Adrenal gland (tissue), 5 donors: ENCODE measurements around the gene SFRP5.

Experiments
- POLR2A ChIP-seq, 2 donors: fragments of 450-650 bp; IDR thresholded peaks; one replicate each; pipeline ENCODE4 v1.6.1; 2017; ENCODE audit warnings: antibody characterized with exemption in 2 of 2, mild to moderate bottlenecking in 2 of 2, moderate library complexity in 1 of 2
- TF ChIP-seq, protein P1 (sequence below), 6 experiments: fragments of 450-650 bp in 4 of 6; fragments of 200-600 bp in 2 of 6; sonication (generic) in 1 of 6; IDR thresholded peaks; 1 replicate in 5 of 6; 2 replicates in 1 of 6; pipeline versions ENCODE4 v1.5.1 to v1.8.0; 2016 to 2021; ENCODE audit warnings: antibody characterized with exemption in 6 of 6, mild to moderate bottlenecking in 2 of 6, moderate library complexity in 1 of 6
- donor health status: DM: no; HTN: no; CAD: no.

DNA sequence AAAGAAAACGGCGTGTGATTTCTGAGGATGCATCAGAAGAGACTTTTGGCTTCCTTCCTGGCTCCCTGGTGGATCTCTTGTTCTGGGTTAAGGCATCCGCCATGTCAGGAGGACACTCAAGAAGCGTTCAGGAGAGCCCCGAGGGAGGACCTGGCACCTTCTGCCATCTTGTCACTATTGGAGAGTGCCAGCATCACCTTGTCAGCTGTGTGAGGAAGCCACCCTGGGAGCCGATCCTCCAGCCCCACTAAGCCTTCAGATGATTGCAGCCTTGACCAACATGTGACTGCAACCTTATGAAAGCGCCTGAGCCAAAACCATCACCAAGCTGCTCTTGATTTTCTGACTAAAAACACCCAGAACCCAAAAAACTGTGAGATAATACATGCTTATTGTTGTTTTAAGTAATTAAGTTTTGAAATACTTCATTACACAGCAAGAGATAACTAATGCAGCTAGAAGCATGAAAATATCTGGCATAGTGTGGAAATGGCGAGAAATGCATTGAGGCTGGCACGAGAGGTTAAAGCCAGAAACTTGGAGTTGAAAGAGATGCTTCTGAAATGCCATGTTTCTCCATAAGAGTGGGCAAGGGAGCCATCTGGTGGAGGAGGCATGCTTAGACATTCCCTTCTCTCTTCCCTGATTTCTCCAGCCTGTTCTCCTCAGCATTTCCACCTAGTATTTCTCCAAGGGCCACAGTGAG lies 40.3 kb downstream of the SFRP5 start:
- TF ChIP-seq, protein P1, sequence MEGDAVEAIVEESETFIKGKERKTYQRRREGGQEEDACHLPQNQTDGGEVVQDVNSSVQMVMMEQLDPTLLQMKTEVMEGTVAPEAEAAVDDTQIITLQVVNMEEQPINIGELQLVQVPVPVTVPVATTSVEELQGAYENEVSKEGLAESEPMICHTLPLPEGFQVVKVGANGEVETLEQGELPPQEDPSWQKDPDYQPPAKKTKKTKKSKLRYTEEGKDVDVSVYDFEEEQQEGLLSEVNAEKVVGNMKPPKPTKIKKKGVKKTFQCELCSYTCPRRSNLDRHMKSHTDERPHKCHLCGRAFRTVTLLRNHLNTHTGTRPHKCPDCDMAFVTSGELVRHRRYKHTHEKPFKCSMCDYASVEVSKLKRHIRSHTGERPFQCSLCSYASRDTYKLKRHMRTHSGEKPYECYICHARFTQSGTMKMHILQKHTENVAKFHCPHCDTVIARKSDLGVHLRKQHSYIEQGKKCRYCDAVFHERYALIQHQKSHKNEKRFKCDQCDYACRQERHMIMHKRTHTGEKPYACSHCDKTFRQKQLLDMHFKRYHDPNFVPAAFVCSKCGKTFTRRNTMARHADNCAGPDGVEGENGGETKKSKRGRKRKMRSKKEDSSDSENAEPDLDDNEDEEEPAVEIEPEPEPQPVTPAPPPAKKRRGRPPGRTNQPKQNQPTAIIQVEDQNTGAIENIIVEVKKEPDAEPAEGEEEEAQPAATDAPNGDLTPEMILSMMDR (IDR thresholded peaks at IDR 0.05) = peak; percentile 65 to 95 (median 92)
- no peak for TF ChIP-seq POLR2A (IDR thresholded peaks at IDR 0.05)
